Measurements from ENCODE around the gene WRAP73. TPM values are rescaled to one million over a fixed set of nuclear protein-coding genes. Genes with fewer than 3 reads are reported as not detected.

WRAP73 gene
- polyA plus RNA-seq, 1 experiment, result 27.6 TPM

DNA sequence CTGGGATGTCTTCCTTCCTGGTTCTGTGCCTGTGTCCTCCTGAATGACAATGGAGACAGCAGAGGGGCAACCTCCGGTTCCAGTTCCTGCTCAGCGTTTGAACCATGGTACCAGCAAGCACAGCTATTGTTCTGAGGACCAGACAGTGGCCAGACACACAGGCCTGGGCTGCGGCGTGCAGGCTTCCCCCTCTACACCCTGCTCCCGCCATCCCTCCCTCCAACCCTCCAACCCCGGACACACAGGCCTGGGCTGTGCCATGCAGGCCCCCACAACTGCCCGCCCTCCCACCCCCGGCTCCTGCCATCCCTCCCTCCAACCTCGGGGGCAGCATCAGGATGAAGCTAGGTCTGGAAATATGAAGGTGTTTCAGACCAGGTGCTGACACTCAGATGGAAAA lies 33.0 kb downstream of the WRAP73 start:
- no peak for DNase-seq (ENCODE audit: low read depth)
- Histone ChIP-seq H3K27me3 (ENCODE audit: control insufficient read depth, insufficient read depth, low read length) (no peaks in the 10 kb centered on the region), H3K36me3 (ENCODE audit: control insufficient read depth, insufficient read depth, low read length) (no peaks in the 10 kb centered on the region), H3K4me3 (ENCODE audit: low read depth, low read length) (no peak overlapping the region)
- TF ChIP-seq, protein P1, sequence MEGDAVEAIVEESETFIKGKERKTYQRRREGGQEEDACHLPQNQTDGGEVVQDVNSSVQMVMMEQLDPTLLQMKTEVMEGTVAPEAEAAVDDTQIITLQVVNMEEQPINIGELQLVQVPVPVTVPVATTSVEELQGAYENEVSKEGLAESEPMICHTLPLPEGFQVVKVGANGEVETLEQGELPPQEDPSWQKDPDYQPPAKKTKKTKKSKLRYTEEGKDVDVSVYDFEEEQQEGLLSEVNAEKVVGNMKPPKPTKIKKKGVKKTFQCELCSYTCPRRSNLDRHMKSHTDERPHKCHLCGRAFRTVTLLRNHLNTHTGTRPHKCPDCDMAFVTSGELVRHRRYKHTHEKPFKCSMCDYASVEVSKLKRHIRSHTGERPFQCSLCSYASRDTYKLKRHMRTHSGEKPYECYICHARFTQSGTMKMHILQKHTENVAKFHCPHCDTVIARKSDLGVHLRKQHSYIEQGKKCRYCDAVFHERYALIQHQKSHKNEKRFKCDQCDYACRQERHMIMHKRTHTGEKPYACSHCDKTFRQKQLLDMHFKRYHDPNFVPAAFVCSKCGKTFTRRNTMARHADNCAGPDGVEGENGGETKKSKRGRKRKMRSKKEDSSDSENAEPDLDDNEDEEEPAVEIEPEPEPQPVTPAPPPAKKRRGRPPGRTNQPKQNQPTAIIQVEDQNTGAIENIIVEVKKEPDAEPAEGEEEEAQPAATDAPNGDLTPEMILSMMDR (IDR thresholded peaks at IDR 0.05; ENCODE audit: insufficient read depth, low read depth, low read length), result no peak
- ChIA-PET POLR2A (no interaction called here), CTCF (interaction anchor here (1.2 to 1.4 kb wide), 5 partner anchors 17 to 164 kb away, joined by 3 to 10 read pairs (median 5); no protein-coding TSS in a partner anchor)

DNA sequence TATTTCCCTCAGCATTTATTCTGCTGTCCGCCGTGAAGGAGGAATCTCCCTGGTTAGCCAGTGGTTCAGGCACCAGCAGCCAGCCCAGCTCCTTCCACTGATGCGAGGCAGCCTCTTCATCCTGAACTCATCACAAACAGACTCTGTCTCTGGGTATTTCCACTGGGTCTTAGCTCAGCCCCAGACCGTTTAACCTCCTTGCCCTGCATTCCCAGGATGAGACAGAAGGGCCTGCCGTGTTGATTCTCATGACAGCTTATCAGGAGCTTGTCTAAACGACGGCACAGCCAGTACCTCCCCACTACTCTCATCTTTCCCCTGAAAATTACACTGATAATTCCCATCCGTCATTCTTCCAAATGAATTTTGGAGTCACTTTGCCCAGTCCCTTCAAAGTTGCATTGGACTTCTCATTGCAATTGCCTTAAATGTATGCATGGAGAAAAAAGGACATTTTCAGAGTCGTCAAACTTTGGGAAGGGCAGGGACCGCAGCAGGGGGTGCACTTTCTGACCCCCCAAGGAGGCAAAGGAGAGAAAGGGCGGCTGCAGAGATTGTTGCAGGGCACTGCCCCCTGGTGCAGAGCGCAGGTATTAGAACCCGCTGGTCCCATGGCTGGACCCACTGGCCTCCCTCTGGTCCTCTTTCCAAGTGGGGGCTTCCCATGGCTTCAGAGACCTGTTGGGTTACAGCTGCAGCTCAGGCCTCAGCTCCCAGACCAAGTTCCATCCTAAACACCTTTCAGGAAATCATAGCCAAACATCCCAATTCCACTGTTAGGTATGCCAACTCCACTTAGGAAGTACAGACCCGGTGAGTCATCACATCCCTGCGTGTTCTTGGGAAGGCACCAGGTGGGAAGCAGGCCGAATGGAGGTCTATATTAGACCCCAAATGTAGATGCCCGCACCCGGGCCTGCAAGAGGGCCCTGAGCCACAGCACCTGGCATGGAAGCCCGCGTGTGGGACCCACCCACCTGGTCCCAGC lies 34.9 kb downstream of the WRAP73 start:
- POLR2A ChIA-PET, result no interaction called here

DNA sequence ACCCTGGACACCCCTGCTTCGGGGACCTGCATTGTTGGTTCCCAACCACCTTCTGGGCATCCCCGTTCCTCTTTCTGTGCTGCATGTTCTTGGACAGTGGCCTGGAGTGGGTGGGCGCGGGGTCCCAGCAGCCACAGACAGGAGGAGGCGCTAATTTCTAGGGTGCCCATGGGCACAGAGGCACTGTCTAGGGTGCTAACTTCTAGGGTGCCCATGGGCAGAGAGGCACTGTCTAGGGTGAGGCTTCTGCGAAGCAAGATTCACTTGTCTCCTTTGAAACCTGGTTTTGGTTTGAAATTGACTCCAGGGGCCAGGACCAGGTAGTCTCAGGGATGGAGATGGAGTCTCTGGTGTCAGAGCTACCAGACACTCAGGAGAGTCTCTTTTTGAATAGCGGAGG lies 37.8 kb downstream of the WRAP73 start:
- Histone ChIP-seq H3K27me3 (ENCODE audit: control insufficient read depth, insufficient read depth, low read length) (peaks cover 11% of the 10 kb centered on the region), H3K36me3 (ENCODE audit: control insufficient read depth, insufficient read depth, low read length) (no peaks in the 10 kb centered on the region), H3K4me3 (ENCODE audit: low read depth, low read length) (no peak overlapping the region)
- ChIA-PET POLR2A (no interaction called here), CTCF (no interaction called here)
- DNase-seq (ENCODE audit: low read depth), result no peak
- TF ChIP-seq, protein P1 (IDR thresholded peaks at IDR 0.05; ENCODE audit: insufficient read depth, low read depth, low read length), result no peak

More for the DNA sequence above, 34.9 kb downstream of the WRAP73 start:
- CTCF ChIA-PET, result interaction anchor here (0.7 to 2.5 kb wide), 12 partner anchors 11 to 162 kb away, joined by 3 to 25 read pairs (median 4); no protein-coding TSS in a partner anchor
- TF ChIP-seq, protein P1 (IDR thresholded peaks at IDR 0.05; ENCODE audit: insufficient read depth, low read depth, low read length), result peak; percentile 79
- DNase-seq (ENCODE audit: low read depth), result no peak
- no peaks in the 10 kb centered on the region for H3K36me3 ChIP-seq (ENCODE audit: control insufficient read depth, insufficient read depth, low read length)
- peaks cover 3% of the 10 kb centered on the region for H3K27me3 ChIP-seq (ENCODE audit: control insufficient read depth, insufficient read depth, low read length)
- H3K4me3 ChIP-seq (ENCODE audit: low read depth, low read length), result no peak overlapping the region

DNA sequence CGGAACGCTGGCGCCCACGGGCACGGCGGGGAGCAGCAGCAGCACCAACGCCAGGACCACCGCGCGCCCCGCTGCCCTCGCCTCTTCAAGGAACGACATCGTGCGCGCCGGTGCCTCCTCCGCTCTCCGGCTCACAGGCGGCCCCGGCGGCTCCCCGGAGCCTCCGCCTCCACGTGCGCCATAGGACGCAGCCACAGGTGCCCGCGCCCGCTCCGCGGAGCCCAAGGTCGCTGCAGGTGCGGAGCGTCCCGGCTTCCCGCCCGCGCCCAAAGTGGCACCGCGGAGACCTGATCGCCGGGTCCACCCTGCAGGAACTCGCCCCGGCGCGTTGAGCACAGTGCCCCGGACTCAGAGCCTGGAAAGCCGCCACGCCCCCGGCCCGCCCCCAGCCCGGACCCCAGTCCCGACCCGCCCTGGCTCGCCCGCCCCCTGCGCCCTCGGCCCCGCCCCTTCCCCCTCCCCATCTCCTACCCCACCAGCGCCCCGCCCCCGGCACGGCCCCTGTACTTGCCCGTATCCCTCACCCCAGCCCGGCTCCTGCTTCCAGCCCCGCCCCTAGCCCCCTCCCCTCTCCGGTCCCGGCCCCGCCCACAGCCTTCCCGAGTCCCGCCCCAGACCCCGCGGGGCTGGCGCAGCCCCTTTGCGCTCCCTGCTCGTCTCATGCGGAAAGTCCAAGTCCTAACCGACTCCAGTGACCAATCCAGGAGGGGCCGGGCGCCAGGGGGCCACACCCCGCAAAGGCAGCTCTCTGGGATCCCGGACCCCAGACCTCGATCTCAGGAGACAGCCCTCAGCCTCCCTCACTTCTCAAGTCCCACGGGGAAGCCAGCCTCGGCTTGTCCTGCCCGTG lies 38.5 kb downstream of the WRAP73 start, which contains the start of gene MEGF6:
TSS of gene MEGF6 (minus strand) at position 339 of the 850 bp plus-strand sequence. CDS start at position 99, 240 bp downstream.
- ChIA-PET POLR2A (no interaction called here), CTCF (no interaction called here)
- H3K27me3 ChIP-seq (ENCODE audit: control insufficient read depth, insufficient read depth, low read length), result peaks cover 11% of the 10 kb centered on the region
- H3K36me3 ChIP-seq (ENCODE audit: control insufficient read depth, insufficient read depth, low read length), result no peaks in the 10 kb centered on the region
- DNase-seq (ENCODE audit: low read depth), result no peak
- TF ChIP-seq, protein P1 (IDR thresholded peaks at IDR 0.05; ENCODE audit: insufficient read depth, low read depth, low read length), result no peak
- peak within 1 kb of the TSS; percentile 27 for H3K4me3 ChIP-seq (ENCODE audit: low read depth, low read length)
